GM21447 (cell line): ENCODE results near the gene AFF4.

Experiments
- ATAC-seq: cut with Tn5 transposase; IDR thresholded peaks from one replicate; pipeline ENCODE4 v1.9.1; 2021; ENCODE audit not compliant: unreplicated experiment

AFF4 gene

GRCh38 chr5:132895719-132896305 lies 67.6 kb downstream of the AFF4 start:
- ATAC-seq, result no peak

- ATAC-seq, result no peak
Measured at GRCh38 chr5:132890817-132891216, 72.6 kb downstream of the AFF4 start.

GRCh38 chr5:132889501-132889900 lies 73.9 kb downstream of the AFF4 start:
- ATAC-seq, result no peak

GRCh38 chr5:132887283-132887682 lies 76.2 kb downstream of the AFF4 start:
- no peak for ATAC-seq

GRCh38 chr5:132886064-132886823 lies 77.2 kb downstream of the AFF4 start:
- no peak for ATAC-seq

- ATAC-seq, result no peak
Measured at GRCh38 chr5:132884548-132884947, 78.9 kb downstream of the AFF4 start.

GRCh38 chr5:132883261-132883834 lies 80.1 kb downstream of the AFF4 start:
- ATAC-seq, result no peak

- no peak for ATAC-seq
Measured at GRCh38 chr5:132877938-132878337, 85.5 kb downstream of the AFF4 start.

GRCh38 chr5:132877466-132877865 lies 86.0 kb downstream of the AFF4 start:
- ATAC-seq, result no peak

GRCh38 chr5:132876020-132876759 lies 87.2 kb downstream of the AFF4 start:
- ATAC-seq, result no peak

- no peak for ATAC-seq
Measured at GRCh38 chr5:132873930-132874271, 89.5 kb downstream of the AFF4 start.

- ATAC-seq, result no peak
Measured at GRCh38 chr5:132873119-132873929, 90.1 kb downstream of the AFF4 start, which contains the start of gene LEAP2. LEAP2 (plus strand) TSS chr5:132873668; CDS start chr5:132873695, 27 bp downstream.

GRCh38 chr5:132872788-132873118 lies 90.7 kb downstream of the AFF4 start:
- ATAC-seq, result no peak

- no peak for ATAC-seq
Measured at GRCh38 chr5:132871459-132872284, 91.8 kb downstream of the AFF4 start.

- ATAC-seq, result no peak
Measured at GRCh38 chr5:132870801-132871200, 92.6 kb downstream of the AFF4 start.

GRCh38 chr5:132868754-132869153 lies 94.7 kb downstream of the AFF4 start:
- ATAC-seq, result no peak

GRCh38 chr5:132867046-132867451 lies 96.4 kb downstream of the AFF4 start:
- ATAC-seq, result no peak

- peak; percentile 99 for ATAC-seq
Measured at GRCh38 chr5:132866342-132867045, 96.9 kb downstream of the AFF4 start, which contains the start of the genes GDF9 and UQCRQ. GDF9 (minus strand) TSS chr5:132866469; CDS start chr5:132864533, 1,936 bp downstream. UQCRQ (plus strand) TSS chr5:132866642; CDS start chr5:132866882, 240 bp downstream.

GRCh38 chr5:132865668-132866341 lies 97.6 kb downstream of the AFF4 start:
- peak; percentile 14 for ATAC-seq
